Skeletal muscle satellite cell (primary cell): ENCODE measurements around the gene LCOR.
"Not testable (repeated sequence)": the region's sequence is repeated elsewhere in the genome, so short reads cannot be mapped to it uniquely, and the experiment has no call there.

Source experiments
- H3K27me3 ChIP-seq: 2 replicates; pipeline ENCODE4 v1.7.0; 2013; ENCODE audit warnings: low read length; ENCODE audit not compliant: control insufficient read depth, insufficient read depth
- H3K36me3 ChIP-seq: 2 replicates; pipeline ENCODE4 v1.7.0; 2013; ENCODE audit warnings: mild to moderate bottlenecking, control low read depth, low read length; ENCODE audit not compliant: insufficient read depth
- H3K4me1 ChIP-seq: 2 replicates; pipeline ENCODE4 v1.7.0; 2013; ENCODE audit warnings: low read length; ENCODE audit not compliant: control insufficient read depth, insufficient read depth
- H3K4me2 ChIP-seq: 2 replicates; pipeline ENCODE4 v1.7.0; 2013; ENCODE audit warnings: mild to moderate bottlenecking, low read length
- H3K4me3 ChIP-seq: 2 replicates; pipeline ENCODE4 v1.7.0; 2013; ENCODE audit warnings: low read length
- H3K9ac ChIP-seq: 2 replicates; pipeline ENCODE4 v1.7.0; 2013; ENCODE audit warnings: mild to moderate bottlenecking, low read depth, low read length, moderate library complexity
- H3K9me3 ChIP-seq: replicated peaks from 2 replicates; pipeline ENCODE4 v1.7.0; 2013; ENCODE audit warnings: mild to moderate bottlenecking, control low read depth, low read length

Gene LCOR

GRCh38 chr10:96918214-96919002 lies 86.3 kb downstream of the LCOR start:
- no peaks in the 10 kb centered on the region for H3K4me1 ChIP-seq
- H3K36me3 ChIP-seq: peaks cover 9% of the 10 kb centered on the region
- H3K4me3 ChIP-seq: no peak overlapping the region
- no peaks in the 10 kb centered on the region for H3K9me3 ChIP-seq
- H3K27me3 ChIP-seq: no peaks in the 10 kb centered on the region
- no peak overlapping the region for H3K9ac ChIP-seq
- H3K4me2 ChIP-seq: no peak overlapping the region

GRCh38 chr10:96919785-96920430 lies 87.8 kb downstream of the LCOR start:
- Histone ChIP-seq H3K27me3 (no peaks in the 10 kb centered on the region), H3K9me3 (no peaks in the 10 kb centered on the region), H3K4me3 (no peak overlapping the region), H3K4me1 (no peaks in the 10 kb centered on the region), H3K9ac (no peak overlapping the region), H3K36me3 (peaks cover 5% of the 10 kb centered on the region), H3K4me2 (no peak overlapping the region)

DNA sequence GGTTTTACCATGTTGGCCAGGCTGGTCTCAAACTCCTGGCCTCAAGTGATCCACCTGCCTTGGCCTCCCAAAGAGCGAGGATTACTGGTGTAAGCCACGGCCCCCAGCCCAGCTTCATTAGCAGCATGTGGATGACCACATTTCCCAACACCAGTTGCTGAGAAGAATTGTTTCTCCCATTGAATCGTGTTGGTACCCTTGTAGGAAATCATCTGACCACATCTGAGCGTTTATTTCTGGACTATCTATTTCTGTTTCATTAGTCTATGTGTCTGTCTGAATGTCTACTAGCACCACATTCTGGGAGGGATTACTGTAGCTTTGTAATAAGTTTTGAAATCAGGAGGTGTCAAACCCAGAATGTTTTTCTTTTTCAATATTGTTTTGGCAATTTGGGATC lies 89.6 kb downstream of the LCOR start:
- H3K4me3 ChIP-seq: no peak overlapping the region
- no peaks in the 10 kb centered on the region for H3K9me3 ChIP-seq
- H3K4me2 ChIP-seq: no peak overlapping the region
- H3K27me3 ChIP-seq: no peaks in the 10 kb centered on the region
- H3K36me3 ChIP-seq: no peaks in the 10 kb centered on the region
- H3K4me1 ChIP-seq: no peaks in the 10 kb centered on the region
- no peak overlapping the region for H3K9ac ChIP-seq

- Histone ChIP-seq H3K27me3 (no peaks in the 10 kb centered on the region), H3K9ac (no peak overlapping the region), H3K4me1 (no peaks in the 10 kb centered on the region), H3K36me3 (no peaks in the 10 kb centered on the region), H3K4me3 (no peak overlapping the region), H3K4me2 (no peak overlapping the region), H3K9me3 (no peaks in the 10 kb centered on the region)
Measured at GRCh38 chr10:96922978-96923948, 91.2 kb downstream of the LCOR start.

DNA sequence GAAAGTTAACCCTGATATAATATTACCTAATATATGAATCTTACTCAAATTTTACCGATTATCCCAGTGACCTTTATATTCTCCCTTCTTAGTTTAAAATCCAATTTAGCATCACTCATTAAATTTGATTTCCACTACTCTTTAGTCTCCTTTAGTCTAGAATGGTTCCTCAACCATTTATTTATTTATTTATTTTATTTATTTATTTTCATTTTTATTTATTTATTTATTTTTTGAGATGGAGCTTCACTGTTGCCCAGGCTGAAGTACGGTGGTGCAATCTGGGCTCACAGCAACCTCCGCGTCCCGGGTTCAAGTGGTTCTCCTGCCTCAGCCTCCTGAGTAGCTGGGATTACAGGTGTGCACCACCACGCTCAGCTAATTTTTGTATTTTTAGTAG lies 92.8 kb downstream of the LCOR start:
- Histone ChIP-seq H3K9ac (no peak overlapping the region), H3K4me3 (no peak overlapping the region), H3K9me3 (no peaks in the 10 kb centered on the region), H3K4me1 (no peaks in the 10 kb centered on the region), H3K4me2 (no peak overlapping the region), H3K36me3 (no peaks in the 10 kb centered on the region), H3K27me3 (no peaks in the 10 kb centered on the region)

DNA sequence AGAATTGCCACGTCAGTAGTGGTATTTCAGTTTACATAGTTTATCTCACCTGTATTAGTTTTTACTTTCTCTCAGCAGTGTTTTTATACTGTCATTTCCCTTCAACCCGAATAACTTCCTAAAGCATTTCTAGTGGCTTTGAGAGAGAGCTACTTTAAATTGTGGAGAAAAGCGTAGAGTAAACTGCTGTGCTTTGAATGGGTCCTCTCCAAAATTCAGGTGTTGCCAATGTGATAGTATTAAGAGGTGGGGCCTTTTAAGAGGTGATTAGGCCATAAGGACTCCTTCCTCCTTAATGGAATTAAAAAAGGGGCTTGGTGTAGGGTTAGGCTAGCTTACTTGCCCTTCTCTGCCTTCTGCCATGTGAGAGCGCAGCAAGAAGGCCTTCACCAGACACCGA lies 98.4 kb downstream of the LCOR start:
- no peaks in the 10 kb centered on the region for H3K36me3 ChIP-seq
- no peak overlapping the region for H3K4me2 ChIP-seq
- no peak overlapping the region for H3K4me3 ChIP-seq
- H3K27me3 ChIP-seq: no peaks in the 10 kb centered on the region
- no peaks in the 10 kb centered on the region for H3K4me1 ChIP-seq
- H3K9ac ChIP-seq: no peak overlapping the region
- no peaks in the 10 kb centered on the region for H3K9me3 ChIP-seq

DNA sequence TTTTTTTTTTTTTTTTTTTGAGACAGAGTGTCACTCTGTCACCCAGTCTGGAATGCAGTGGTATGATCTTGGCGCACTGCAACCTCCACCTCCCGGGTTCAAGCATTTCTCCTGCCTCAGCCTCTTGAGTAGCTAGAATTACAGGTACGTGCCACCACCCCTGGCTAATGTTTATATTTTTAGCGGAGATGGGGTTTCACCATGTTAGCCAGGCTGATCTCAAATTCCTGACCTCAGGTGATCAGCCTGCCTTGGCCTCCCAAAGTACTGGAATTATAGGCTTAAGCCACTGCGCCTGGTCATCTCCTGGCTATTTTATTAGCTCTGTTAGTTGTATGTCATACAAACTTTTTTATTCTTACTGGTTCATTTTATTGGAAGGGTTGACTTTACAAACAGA lies 103.0 kb downstream of the LCOR start:
- Histone ChIP-seq H3K4me3 (no peak overlapping the region), H3K36me3 (no peaks in the 10 kb centered on the region), H3K9ac (no peak overlapping the region), H3K4me2 (no peak overlapping the region), H3K9me3 (no peaks in the 10 kb centered on the region), H3K4me1 (no peaks in the 10 kb centered on the region), H3K27me3 (no peaks in the 10 kb centered on the region)

- H3K36me3 ChIP-seq: no peaks in the 10 kb centered on the region
- H3K9me3 ChIP-seq: no peaks in the 10 kb centered on the region
- no peaks in the 10 kb centered on the region for H3K4me1 ChIP-seq
- H3K4me3 ChIP-seq: no peak overlapping the region
- no peak overlapping the region for H3K9ac ChIP-seq
- H3K4me2 ChIP-seq: no peak overlapping the region
- no peaks in the 10 kb centered on the region for H3K27me3 ChIP-seq
Measured at GRCh38 chr10:96935810-96936209, 103.7 kb downstream of the LCOR start.

DNA sequence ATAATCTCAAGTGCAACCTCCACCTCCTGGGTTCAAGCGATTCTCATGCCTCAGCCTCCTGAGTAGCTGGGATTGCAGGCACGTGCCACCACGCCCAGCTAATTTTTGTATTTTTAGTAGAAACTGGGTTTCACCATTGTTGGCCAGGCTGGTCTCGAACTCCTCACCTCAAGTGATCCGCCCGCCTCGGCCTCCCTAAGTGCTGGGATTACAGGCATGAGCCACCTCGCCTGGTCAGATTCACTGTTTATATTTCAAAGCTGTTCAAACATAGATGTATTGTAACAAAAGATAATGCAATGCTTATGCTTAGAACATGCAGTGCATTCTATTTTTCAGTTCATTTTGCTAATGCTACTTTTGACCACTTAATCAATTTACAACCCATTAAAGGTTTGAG lies 111.1 kb downstream of the LCOR start:
- not testable (repeated sequence) for H3K9ac ChIP-seq, H3K36me3 ChIP-seq, H3K27me3 ChIP-seq, H3K4me3 ChIP-seq, H3K4me2 ChIP-seq, H3K4me1 ChIP-seq, H3K9me3 ChIP-seq

DNA sequence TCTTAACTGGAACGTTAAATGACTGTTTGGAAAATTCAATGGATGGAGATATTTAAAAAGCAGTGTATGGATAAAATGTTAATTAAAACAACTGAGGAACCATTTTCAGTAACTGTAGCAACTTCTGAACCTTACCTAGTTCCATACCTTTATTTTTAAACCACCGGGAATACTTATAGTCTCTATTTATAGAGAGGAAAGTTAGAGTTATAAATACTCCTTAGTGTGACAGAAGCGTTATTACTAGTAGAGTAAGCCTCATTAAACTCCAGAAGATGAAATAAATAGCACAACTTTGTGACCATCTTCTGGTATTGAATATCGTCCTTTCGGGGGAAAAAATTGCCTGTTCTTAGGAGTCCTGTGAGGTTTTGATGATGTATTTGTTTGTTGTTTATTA lies 114.9 kb downstream of the LCOR start:
- peaks cover 16% of the 10 kb centered on the region for H3K36me3 ChIP-seq
- H3K27me3 ChIP-seq: no peaks in the 10 kb centered on the region
- no peak overlapping the region for H3K4me3 ChIP-seq
- H3K9me3 ChIP-seq: no peaks in the 10 kb centered on the region
- H3K4me2 ChIP-seq: no peak overlapping the region
- no peaks in the 10 kb centered on the region for H3K4me1 ChIP-seq
- H3K9ac ChIP-seq: no peak overlapping the region

GRCh38 chr10:96949039-96949683 lies 117.1 kb downstream of the LCOR start:
- H3K4me1 ChIP-seq: no peaks in the 10 kb centered on the region
- H3K27me3 ChIP-seq: no peaks in the 10 kb centered on the region
- H3K9me3 ChIP-seq: no peaks in the 10 kb centered on the region
- H3K9ac ChIP-seq: no peak overlapping the region
- H3K4me2 ChIP-seq: no peak overlapping the region
- H3K36me3 ChIP-seq: peaks cover 16% of the 10 kb centered on the region
- no peak overlapping the region for H3K4me3 ChIP-seq
